Breast epithelium (tissue), 4 donors: Measurements from ENCODE around the gene UNK. TPM values are rescaled to one million over a fixed set of nuclear protein-coding genes. Genes with fewer than 3 reads are reported as not detected.

Source experiments
- DNase-seq, 2 donors: peaks; one replicate each; pipeline ENCODE4 v3.0.0-alpha.2; 2019; ENCODE audit warnings: low spot score in 2 of 2
- H3K27ac ChIP-seq, 2 donors: fragments of 200-600 bp; sonication (generic) in 1 of 2; one replicate each; pipeline ENCODE4 v1.5.1; 2016 to 2019; ENCODE audit warnings: mild to moderate bottlenecking in 1 of 2
- H3K27me3 ChIP-seq, 2 donors: fragments of 200-600 bp; sonication (generic) in 1 of 2; one replicate each; pipeline versions ENCODE4 v1.5.1 to v1.6.0; 2017 to 2019; ENCODE audit warnings: control low read depth in 1 of 2, mild to moderate bottlenecking in 1 of 2
- H3K36me3 ChIP-seq: fragments of 200-600 bp; one replicate; pipeline ENCODE4 v1.5.1; 2019
- H3K4me1 ChIP-seq, 2 donors: fragments of 200-600 bp; sonication (generic); one replicate each; pipeline ENCODE4 v1.5.1; 2016 to 2019; ENCODE audit warnings: control low read depth in 1 of 2
- H3K4me3 ChIP-seq, 3 donors: fragments of 200-600 bp; sonication (generic); 1 replicate in 2 of 3; 2 replicates in 1 of 3; pipeline ENCODE4 v1.5.1; 2016 to 2019; ENCODE audit warnings: mild to moderate bottlenecking in 3 of 3, moderate library complexity in 2 of 3
- H3K9me3 ChIP-seq, 2 donors: fragments of 200-600 bp; sonication (generic) in 1 of 2; one replicate each; pipeline ENCODE4 v1.5.1; 2016 to 2019; ENCODE audit warnings: control low read depth in 1 of 2
- CTCF ChIP-seq, 3 donors: fragments of 450-650 bp; IDR thresholded peaks; one replicate each; pipeline ENCODE4 v1.5.1; 2016 to 2017; ENCODE audit warnings: antibody characterized with exemption in 3 of 3, mild to moderate bottlenecking in 3 of 3, moderate library complexity in 3 of 3
- POLR2A ChIP-seq: fragments of 450-650 bp; IDR thresholded peaks from one replicate; pipeline ENCODE4 v1.6.1; 2016; ENCODE audit warnings: antibody characterized with exemption, mild to moderate bottlenecking, moderate library complexity
- POLR2AphosphoS5 ChIP-seq, 3 donors: sonication (generic); formaldehyde crosslinking; IDR thresholded peaks; one replicate each; pipeline ENCODE4 v1.6.1; 2017; ENCODE audit warnings: antibody characterized with exemption in 3 of 3
- intact Hi-C: fragments of 100-400 bp; cut with DNase I; formaldehyde crosslinking; loops from one replicate; pipeline ENCODE4 v1.15.1; 2023; ENCODE audit warnings: low total_unique reads
- total RNA-seq, 3 donors: library from RNA; depleted of rRNA; stranded (reverse); fragments of >200 nt; gene quantifications; one replicate each; pipeline ENCODE4 v1.1.0, GENCODE V29; 2016

Gene UNK
- total RNA-seq, 3 donors from 2014 or later: 18.7 to 43.3 (median 28.5) TPM

DNA sequence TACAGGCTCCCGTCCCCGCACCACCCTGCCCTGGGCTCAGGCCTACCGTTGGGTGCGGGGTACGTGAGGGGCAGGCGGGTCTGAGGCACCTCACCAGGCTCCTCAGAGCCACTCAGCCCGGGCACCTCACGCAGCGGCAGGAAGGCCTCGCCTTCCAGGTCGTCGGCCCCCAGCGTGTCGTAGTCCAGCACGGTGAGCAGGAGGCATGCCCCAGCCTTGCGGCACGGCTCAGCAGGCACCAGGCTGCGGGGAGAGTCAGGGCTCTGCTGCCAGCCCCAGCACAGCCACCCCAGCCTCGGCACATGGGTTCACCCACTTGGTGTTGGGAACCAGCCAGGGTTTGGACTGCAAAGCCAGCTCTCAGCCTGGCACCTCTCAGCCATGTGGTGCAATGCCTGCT, 44.1 kb downstream of the UNK start:
- H3K9me3 ChIP-seq: no peaks in the 10 kb centered on the region
- H3K4me1 ChIP-seq: peaks cover 3 to 27% of the 10 kb centered on the region in 2 donors
- TF ChIP-seq POLR2AphosphoS5 (IDR thresholded peaks at IDR 0.05) (no peak), POLR2A (no peak), CTCF (IDR thresholded peaks at IDR 0.05) (no peak)
- no peaks in the 10 kb centered on the region for H3K27me3 ChIP-seq
- H3K4me3 ChIP-seq: no peak overlapping the region
- intact Hi-C loops: no loop called here
- DNase-seq: no peak
- peak overlapping the region; percentile 84 to 86 for H3K27ac ChIP-seq
- no peaks in the 10 kb centered on the region for H3K36me3 ChIP-seq

GRCh38 chr17:75829747-75830146, 45.1 kb downstream of the UNK start:
- intact Hi-C loops: no loop called here
- H3K27ac ChIP-seq: no peak overlapping the region
- peaks cover 3 to 26% of the 10 kb centered on the region in 2 donors for H3K4me1 ChIP-seq
- TF ChIP-seq POLR2AphosphoS5 (IDR thresholded peaks at IDR 0.05) (no peak), POLR2A (no peak), CTCF (IDR thresholded peaks at IDR 0.05) (no peak)
- no peak for DNase-seq
- H3K27me3 ChIP-seq: no peaks in the 10 kb centered on the region
- H3K4me3 ChIP-seq: no peak overlapping the region
- H3K9me3 ChIP-seq: no peaks in the 10 kb centered on the region
- H3K36me3 ChIP-seq: no peaks in the 10 kb centered on the region

DNA sequence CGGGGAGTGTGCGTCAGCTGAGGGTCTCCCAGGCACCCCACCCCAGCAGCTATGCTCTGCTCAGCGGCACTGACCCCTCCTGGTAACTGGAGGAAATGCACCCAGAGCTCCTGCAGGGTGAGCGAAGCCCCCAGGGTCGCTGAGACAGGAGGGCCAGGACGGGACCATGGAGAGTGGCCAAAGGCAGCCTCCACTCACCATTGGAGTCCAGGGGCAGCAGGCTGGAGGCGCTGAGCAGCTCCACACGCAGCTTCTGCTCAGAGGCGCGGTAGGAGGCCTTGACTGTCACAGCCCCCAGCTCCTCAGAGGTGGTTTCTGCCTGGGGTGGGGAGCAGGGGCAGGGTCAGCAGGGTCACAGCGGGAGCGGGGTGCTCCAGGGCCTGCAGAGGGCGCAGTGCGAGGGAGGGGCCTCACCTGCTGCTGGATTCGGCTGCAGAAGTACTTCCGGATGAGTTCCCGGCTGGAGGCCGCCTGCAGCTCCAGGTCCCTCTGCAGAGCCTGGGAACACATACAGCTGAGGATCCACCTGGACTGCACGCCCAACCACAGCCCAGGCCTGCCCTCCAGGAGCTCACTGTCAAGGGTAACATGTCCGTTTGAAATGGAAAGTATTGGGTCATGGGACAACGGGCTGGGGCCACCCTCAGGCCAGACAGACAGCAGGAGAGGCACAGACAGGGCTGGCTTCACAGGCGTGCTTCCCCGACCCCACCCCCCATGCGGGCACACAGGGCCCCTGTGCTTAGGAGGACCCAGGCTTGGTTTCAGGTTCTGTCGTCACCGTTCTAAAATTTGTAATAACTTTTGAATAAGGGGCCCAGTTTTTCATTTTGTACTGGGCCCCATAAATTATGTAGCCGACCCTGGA, 45.8 kb downstream of the UNK start:
- Histone ChIP-seq H3K36me3 (no peaks in the 10 kb centered on the region), H3K4me1 (peaks cover 3 to 22% of the 10 kb centered on the region in 2 donors), H3K27ac (no peak overlapping the region), H3K27me3 (no peaks in the 10 kb centered on the region), H3K4me3 (no peak overlapping the region), H3K9me3 (no peaks in the 10 kb centered on the region)
- intact Hi-C loops: no loop called here
- DNase-seq: no peak
- TF ChIP-seq CTCF (IDR thresholded peaks at IDR 0.05): peak in 1 of 3 donors; percentile 24
- TF ChIP-seq POLR2AphosphoS5 (IDR thresholded peaks at IDR 0.05): no peak

DNA sequence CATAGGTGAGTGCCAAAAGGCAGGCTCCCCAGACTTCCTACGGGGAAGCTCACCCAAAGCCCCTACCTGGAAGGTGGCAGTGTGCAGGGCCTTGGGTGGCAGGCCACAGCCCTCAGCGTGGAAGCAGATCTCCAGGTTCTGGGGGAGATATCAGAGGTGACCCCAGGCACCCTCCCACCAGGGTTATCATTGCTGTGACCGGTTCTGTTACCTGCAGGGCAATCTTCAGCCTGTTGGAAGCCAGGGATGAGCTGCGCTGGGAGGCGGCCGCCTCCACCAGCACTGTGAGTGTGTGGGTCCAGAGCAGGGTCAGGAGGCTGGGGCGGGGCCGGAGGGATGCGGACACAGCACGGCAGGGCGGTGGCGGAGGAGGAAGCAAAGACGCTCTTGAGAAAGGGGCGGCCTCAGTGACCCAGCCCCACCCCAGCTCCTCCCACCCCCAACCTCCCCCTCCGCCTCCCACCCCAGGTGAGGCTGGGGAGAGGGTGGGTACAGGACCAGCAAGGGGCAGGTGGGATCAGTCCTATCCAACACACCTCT, 46.5 kb downstream of the UNK start:
- Histone ChIP-seq H3K9me3 (no peaks in the 10 kb centered on the region), H3K27ac (peak overlapping the region; percentile 11 to 72), H3K4me3 (no peak overlapping the region), H3K27me3 (no peaks in the 10 kb centered on the region), H3K36me3 (no peaks in the 10 kb centered on the region), H3K4me1 (peaks cover 3 to 22% of the 10 kb centered on the region in 2 donors)
- intact Hi-C loops: no loop called here
- TF ChIP-seq POLR2AphosphoS5 (IDR thresholded peaks at IDR 0.05): no peak
- TF ChIP-seq CTCF (IDR thresholded peaks at IDR 0.05): no peak
- no peak for TF ChIP-seq POLR2A
- DNase-seq: no peak

DNA sequence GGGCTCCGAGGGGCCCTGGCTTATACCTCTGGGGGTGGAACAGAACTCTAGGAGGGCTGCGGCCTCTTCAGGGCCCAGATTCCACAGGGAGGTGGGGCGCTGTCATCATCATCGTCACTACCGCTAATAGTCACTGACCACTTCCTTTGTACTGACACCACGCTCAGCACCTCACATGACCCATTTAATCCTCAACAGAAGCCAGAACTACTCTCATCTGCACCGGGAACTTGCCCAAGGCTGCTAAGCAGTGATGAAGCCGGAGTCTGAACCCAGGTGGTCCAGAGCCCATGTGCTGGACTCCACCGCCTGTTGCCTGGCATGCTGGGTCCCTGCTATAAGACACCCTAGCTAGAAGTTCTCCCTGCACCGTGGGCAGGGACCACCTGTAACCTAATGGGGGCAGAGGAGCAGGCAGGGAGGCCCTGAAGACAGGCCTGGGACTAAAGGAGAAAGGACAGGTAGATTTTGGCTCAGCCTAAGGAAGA, 47.6 kb downstream of the UNK start:
- intact Hi-C loops: no loop called here
- no peak for DNase-seq
- no peaks in the 10 kb centered on the region for H3K36me3 ChIP-seq
- H3K27me3 ChIP-seq: no peaks in the 10 kb centered on the region
- TF ChIP-seq POLR2A (no peak), POLR2AphosphoS5 (IDR thresholded peaks at IDR 0.05) (peak in 1 of 3 donors; percentile 26), CTCF (IDR thresholded peaks at IDR 0.05) (no peak)
- H3K4me1 ChIP-seq: peaks cover under 1 to 14% of the 10 kb centered on the region in 2 donors
- H3K4me3 ChIP-seq: no peak overlapping the region
- H3K27ac ChIP-seq: peak overlapping the region; percentile 22 to 72
- no peaks in the 10 kb centered on the region for H3K9me3 ChIP-seq
